HEK293T (cell line): ENCODE measurements around the gene SYNM.

Experiments
- CTCF ChIA-PET: fragments of 350-600 bp; formaldehyde crosslinking; extraction: SDS; loops from one replicate; lab custom pipeline; 2021; ENCODE audit warnings: antibody characterized with exemption, inconsistent platforms; lab: Yijun Ruan, JAX
- POLR2A ChIA-PET: fragments of 350-600 bp; formaldehyde crosslinking; extraction: SDS; loops from one replicate; lab custom pipeline; 2020; ENCODE audit warnings: antibody characterized with exemption, inconsistent platforms; lab: Yijun Ruan, JAX
- DNase-seq: peaks from one replicate; pipeline ENCODE4 v3.0.0; 2012; ENCODE audit warnings: mixed read lengths; ENCODE audit errors: extremely low spot score
- ARNT ChIP-seq: fragments of 450-650 bp; IDR thresholded peaks from 2 replicates; pipeline ENCODE4 v1.6.1; 2017; ENCODE audit warnings: mild to moderate bottlenecking
- BHLHE40 ChIP-seq: fragments of 450-650 bp; IDR thresholded peaks from 2 replicates; pipeline ENCODE4 v1.6.1; 2016; ENCODE audit warnings: mild to moderate bottlenecking, moderate library complexity, borderline replicate concordance
- CTBP1 ChIP-seq: fragments of 450-650 bp; IDR thresholded peaks from 2 replicates; pipeline ENCODE4 v1.6.1; 2016; ENCODE audit warnings: borderline replicate concordance
- ELF4 ChIP-seq: fragments of 450-650 bp; IDR thresholded peaks from 2 replicates; pipeline ENCODE4 v1.6.1; 2017; ENCODE audit warnings: antibody characterized with exemption
- FOXA1 ChIP-seq: fragments of 450-650 bp; IDR thresholded peaks from 2 replicates; pipeline ENCODE4 v1.6.1; 2016; ENCODE audit warnings: mild to moderate bottlenecking
- FOXK2 ChIP-seq: fragments of 450-650 bp; IDR thresholded peaks from 2 replicates; pipeline ENCODE4 v1.6.1; 2016; ENCODE audit warnings: mild to moderate bottlenecking
- FOXM1 ChIP-seq: fragments of 450-650 bp; IDR thresholded peaks from 2 replicates; pipeline ENCODE4 v1.6.1; 2017; ENCODE audit warnings: mild to moderate bottlenecking, borderline replicate concordance
- HDGF ChIP-seq: fragments of 450-650 bp; IDR thresholded peaks from 2 replicates; pipeline ENCODE4 v1.6.1; 2017; ENCODE audit warnings: antibody characterized with exemption, borderline replicate concordance
- L3MBTL2 ChIP-seq: fragments of 450-650 bp; conservative IDR thresholded peaks from 2 replicates; pipeline ENCODE4 v1.6.1; 2016; ENCODE audit warnings: mild to moderate bottlenecking
- LEF1 ChIP-seq: fragments of 450-650 bp; IDR thresholded peaks from 2 replicates; pipeline ENCODE4 v1.6.1; 2017; ENCODE audit warnings: mild to moderate bottlenecking, borderline replicate concordance
- NFRKB ChIP-seq: fragments of 450-650 bp; IDR thresholded peaks from 2 replicates; pipeline ENCODE4 v1.6.1; 2016; ENCODE audit warnings: mild to moderate bottlenecking, moderate library complexity
- PKNOX1 ChIP-seq: fragments of 450-650 bp; IDR thresholded peaks from 2 replicates; pipeline ENCODE4 v1.6.1; 2016
- SP1 ChIP-seq: fragments of 450-650 bp; IDR thresholded peaks from 2 replicates; pipeline ENCODE4 v1.6.1; 2017
- SUZ12 ChIP-seq: fragments of 450-650 bp; IDR thresholded peaks from 2 replicates; pipeline ENCODE4 v1.6.1; 2016; ENCODE audit warnings: mild to moderate bottlenecking
- TARDBP ChIP-seq: fragments of 450-650 bp; IDR thresholded peaks from 2 replicates; pipeline ENCODE4 v1.6.1; 2016
- ZNF384 ChIP-seq: fragments of 450-650 bp; IDR thresholded peaks from 2 replicates; pipeline ENCODE4 v1.6.1; 2016

SYNM gene

GRCh38 chr15:99086327-99086667 is 18.6 kb upstream of the SYNM start:
- TF ChIP-seq SP1 = no peak
- no peak for TF ChIP-seq BHLHE40
- no peak for TF ChIP-seq FOXA1
- no peak for TF ChIP-seq ARNT
- ChIA-PET CTCF (interaction anchor here (1.2 to 1.6 kb wide), 3 partner anchors 9 to 19 kb away, joined by 3 to 5 read pairs (median 5); no protein-coding TSS in a partner anchor), POLR2A (no interaction called here)
- DNase-seq = no peak

GRCh38 chr15:99087405-99087943 is 17.4 kb upstream of the SYNM start:
- no peak for DNase-seq
- TF ChIP-seq ZNF384 = no peak
- no peak for TF ChIP-seq LEF1
- TF ChIP-seq SUZ12 = no peak
- no peak for TF ChIP-seq CTBP1
- TF ChIP-seq L3MBTL2 = no peak
- no peak for TF ChIP-seq FOXM1
- TF ChIP-seq ELF4 = no peak
- no peak for TF ChIP-seq SP1
- TF ChIP-seq TARDBP = no peak
- no peak for TF ChIP-seq NFRKB
- TF ChIP-seq BHLHE40 = no peak
- no peak for TF ChIP-seq FOXA1
- no peak for TF ChIP-seq PKNOX1
- TF ChIP-seq HDGF = no peak
- no peak for TF ChIP-seq ARNT
- no peak for TF ChIP-seq FOXK2
- ChIA-PET CTCF (interaction anchor here (0.6 to 1.6 kb wide), 4 partner anchors 8 to 236 kb away, joined by 3 to 7 read pairs (median 4); no protein-coding TSS in a partner anchor), POLR2A (no interaction called here)

- POLR2A ChIA-PET = no interaction called here
- no peak for DNase-seq
- TF ChIP-seq FOXK2 (no peak), BHLHE40 (no peak), ARNT (no peak), ELF4 (no peak), HDGF (no peak), L3MBTL2 (no peak), SUZ12 (no peak), TARDBP (no peak), NFRKB (no peak), ZNF384 (no peak), LEF1 (no peak), FOXA1 (no peak), PKNOX1 (no peak), FOXM1 (no peak), SP1 (no peak)
- CTCF ChIA-PET = interaction anchor here (3.1 kb wide), 1 partner anchor 11 kb away, joined by 12 read pairs; no protein-coding TSS in a partner anchor
These were observed 14.7 kb upstream of the SYNM start for GRCh38 chr15:99090011-99090699.

GRCh38 chr15:99090938-99091337 is 13.9 kb upstream of the SYNM start:
- CTCF ChIA-PET = interaction anchor here (0.7 to 3.1 kb wide), 2 partner anchors 10 to 123 kb away, joined by 3 to 12 read pairs; no protein-coding TSS in a partner anchor
- DNase-seq = no peak
- POLR2A ChIA-PET = no interaction called here
- TF ChIP-seq LEF1 = no peak
- TF ChIP-seq HDGF = no peak
- TF ChIP-seq FOXK2 = no peak
- no peak for TF ChIP-seq L3MBTL2
- TF ChIP-seq ELF4 = no peak
- no peak for TF ChIP-seq CTBP1
- TF ChIP-seq FOXM1 = no peak
- TF ChIP-seq NFRKB = no peak
- TF ChIP-seq ZNF384 = no peak
- no peak for TF ChIP-seq TARDBP
- no peak for TF ChIP-seq ARNT
- no peak for TF ChIP-seq SUZ12
- TF ChIP-seq PKNOX1 = no peak

GRCh38 chr15:99092554-99093172 is 12.2 kb upstream of the SYNM start:
- no peak for DNase-seq
- no peak for TF ChIP-seq TARDBP
- no peak for TF ChIP-seq BHLHE40
- no peak for TF ChIP-seq FOXA1
- TF ChIP-seq L3MBTL2 = no peak
- TF ChIP-seq ZNF384 = no peak
- TF ChIP-seq PKNOX1 = no peak
- POLR2A ChIA-PET = no interaction called here
- CTCF ChIA-PET = interaction anchor here (0.9 kb wide), 1 partner anchor 8 kb away, joined by 5 read pairs; no protein-coding TSS in a partner anchor
